Gastrocnemius medialis (tissue), 4 donors: ENCODE results near the gene SLC25A30. TPM values are rescaled to one million over a fixed set of nuclear protein-coding genes. Genes with fewer than 3 reads are reported as not detected.

Experiments
- ATAC-seq, 2 donors: fragments of 150-250 bp; one replicate each; pipeline ENCODE4 v1.9.1; 2016
- DNase-seq, 2 donors: peaks; one replicate each; pipeline ENCODE4 v3.0.0-alpha.2; 2019
- H3K27ac ChIP-seq, 4 donors: fragments of 200-600 bp; sonication (generic); 1 replicate in 1 of 4; 2 replicates in 3 of 4; pipeline ENCODE4 v1.5.1; 2016 to 2018; ENCODE audit warnings: mild to moderate bottlenecking in 2 of 4, moderate library complexity in 1 of 4
- H3K27me3 ChIP-seq, 3 donors: fragments of 200-600 bp; sonication (generic) in 2 of 3; 1 replicate in 1 of 3; 2 replicates in 2 of 3; pipeline versions ENCODE4 v1.5.1 to v1.6.0; 2016 to 2019; ENCODE audit warnings: mild to moderate bottlenecking in 1 of 3, moderate library complexity in 1 of 3
- H3K36me3 ChIP-seq, 2 donors: fragments of 200-600 bp; sonication (generic) in 1 of 2; one replicate each; pipeline ENCODE4 v1.5.1; 2017 to 2018
- H3K4me1 ChIP-seq, 2 donors: fragments of 200-600 bp; sonication (generic) in 1 of 2; one replicate each; pipeline ENCODE4 v1.5.1; 2016 to 2017; ENCODE audit warnings: mild to moderate bottlenecking in 2 of 2
- H3K4me3 ChIP-seq, 4 donors: fragments of 200-600 bp; sonication (generic) in 3 of 4; 1 replicate in 1 of 4; 2 replicates in 3 of 4; pipeline ENCODE4 v1.5.1; 2016 to 2019; ENCODE audit warnings: mild to moderate bottlenecking in 2 of 4
- H3K9me3 ChIP-seq, 3 donors: fragments of 200-600 bp; sonication (generic) in 2 of 3; 1 replicate in 1 of 3; 2 replicates in 2 of 3; pipeline ENCODE4 v1.5.1; 2016 to 2019
- POLR2A ChIP-seq, 2 donors: fragments of 450-650 bp; IDR thresholded peaks; one replicate each; pipeline ENCODE4 v1.6.1; 2017; ENCODE audit warnings: antibody characterized with exemption in 2 of 2, mild to moderate bottlenecking in 2 of 2, moderate library complexity in 2 of 2
- in situ Hi-C, 4 donors: fragments of 200-750 bp; cut with MboI; loops; one replicate each; pipeline versions ENCODE4 v1.15.0 to v1.8.0; 2017; ENCODE audit warnings: low sequenced_read_pairs in 4 of 4
- intact Hi-C: fragments of 100-400 bp; cut with DNase I; formaldehyde crosslinking; loops from one replicate; pipeline ENCODE4 v1.15.1; 2023; ENCODE audit warnings: low total_unique reads
- total RNA-seq, 4 donors: library from RNA; depleted of rRNA; stranded (reverse); fragments of >200 nt; gene quantifications; one replicate each; pipeline versions ENCODE4 v1.1.0 to v1.2.3, GENCODE V29; 2016
- TF ChIP-seq, protein P1 (sequence below), 5 experiments: fragments of 450-650 bp in 3 of 5; fragments of 200-600 bp in 2 of 5; sonication (generic) in 2 of 5; IDR thresholded peaks in 4 of 5; conservative IDR thresholded peaks in 1 of 5; 1 replicate in 4 of 5; 2 replicates in 1 of 5; pipeline ENCODE4 v1.5.1; 2016 to 2019; ENCODE audit warnings: antibody characterized with exemption in 5 of 5, mild to moderate bottlenecking in 3 of 5, moderate library complexity in 3 of 5

Gene SLC25A30
- total RNA-seq, 4 donors from 2014 or later = 4.2 to 27.1 (median 14.6) TPM

GRCh38 chr13:45410466-45410865, 7.7 kb downstream of the SLC25A30 start:
- TF ChIP-seq POLR2A (IDR thresholded peaks at IDR 0.05) = no peak
- TF ChIP-seq, protein P1, sequence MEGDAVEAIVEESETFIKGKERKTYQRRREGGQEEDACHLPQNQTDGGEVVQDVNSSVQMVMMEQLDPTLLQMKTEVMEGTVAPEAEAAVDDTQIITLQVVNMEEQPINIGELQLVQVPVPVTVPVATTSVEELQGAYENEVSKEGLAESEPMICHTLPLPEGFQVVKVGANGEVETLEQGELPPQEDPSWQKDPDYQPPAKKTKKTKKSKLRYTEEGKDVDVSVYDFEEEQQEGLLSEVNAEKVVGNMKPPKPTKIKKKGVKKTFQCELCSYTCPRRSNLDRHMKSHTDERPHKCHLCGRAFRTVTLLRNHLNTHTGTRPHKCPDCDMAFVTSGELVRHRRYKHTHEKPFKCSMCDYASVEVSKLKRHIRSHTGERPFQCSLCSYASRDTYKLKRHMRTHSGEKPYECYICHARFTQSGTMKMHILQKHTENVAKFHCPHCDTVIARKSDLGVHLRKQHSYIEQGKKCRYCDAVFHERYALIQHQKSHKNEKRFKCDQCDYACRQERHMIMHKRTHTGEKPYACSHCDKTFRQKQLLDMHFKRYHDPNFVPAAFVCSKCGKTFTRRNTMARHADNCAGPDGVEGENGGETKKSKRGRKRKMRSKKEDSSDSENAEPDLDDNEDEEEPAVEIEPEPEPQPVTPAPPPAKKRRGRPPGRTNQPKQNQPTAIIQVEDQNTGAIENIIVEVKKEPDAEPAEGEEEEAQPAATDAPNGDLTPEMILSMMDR (IDR thresholded peaks at IDR 0.05 in 4 of 5, conservative IDR thresholded peaks at IDR 0.05 in 1 of 5) = no peak
- H3K9me3 ChIP-seq = no peaks in the 10 kb centered on the region
- in situ Hi-C loops = no loop called here
- DNase-seq (no peak), ATAC-seq (no peak)
- H3K4me1 ChIP-seq = peaks cover 39 to 42% of the 10 kb centered on the region in 2 donors
- H3K4me3 ChIP-seq = no peak overlapping the region
- no peaks in the 10 kb centered on the region for H3K27me3 ChIP-seq
- peak overlapping the region in 3 of 4 donors; percentile 91 to 99 (median 93) for H3K27ac ChIP-seq
- intact Hi-C loops = no loop called here
- H3K36me3 ChIP-seq = peaks cover 0 to 35% of the 10 kb centered on the region in 2 donors

- no peaks in the 10 kb centered on the region for H3K9me3 ChIP-seq
- no peak for DNase-seq
- peaks cover 0 to 40% of the 10 kb centered on the region in 2 donors for H3K36me3 ChIP-seq
- no peaks in the 10 kb centered on the region for H3K27me3 ChIP-seq
- intact Hi-C loops = no loop called here
- H3K27ac ChIP-seq = peak overlapping the region in 2 of 4 donors; percentile 91 to 99
- peaks cover 34 to 38% of the 10 kb centered on the region in 2 donors for H3K4me1 ChIP-seq
- TF ChIP-seq, protein P1 (IDR thresholded peaks at IDR 0.05 in 4 of 5, conservative IDR thresholded peaks at IDR 0.05 in 1 of 5) = no peak
- TF ChIP-seq POLR2A (IDR thresholded peaks at IDR 0.05) = no peak
- in situ Hi-C loops = no loop called here
- ATAC-seq = no peak
- H3K4me3 ChIP-seq = no peak overlapping the region
These were observed 8.2 kb downstream of the SLC25A30 start for GRCh38 chr13:45410001-45410400.

- Histone ChIP-seq H3K36me3 (peaks cover 0 to 41% of the 10 kb centered on the region in 2 donors), H3K27ac (no peak overlapping the region), H3K4me3 (no peak overlapping the region), H3K27me3 (no peaks in the 10 kb centered on the region), H3K4me1 (peaks cover 20 to 27% of the 10 kb centered on the region in 2 donors), H3K9me3 (no peaks in the 10 kb centered on the region)
- ATAC-seq = no peak
- in situ Hi-C loops = no loop called here
- intact Hi-C loops = no loop called here
- TF ChIP-seq, protein P1 (IDR thresholded peaks at IDR 0.05 in 4 of 5, conservative IDR thresholded peaks at IDR 0.05 in 1 of 5) = no peak
- TF ChIP-seq POLR2A (IDR thresholded peaks at IDR 0.05) = no peak
- DNase-seq = no peak
These were observed 11.8 kb downstream of the SLC25A30 start for GRCh38 chr13:45406421-45406820.

- H3K27me3 ChIP-seq = no peaks in the 10 kb centered on the region
- peak in 1 of 2 donors; percentile 16 for ATAC-seq
- in situ Hi-C loops = no loop called here
- no peak for TF ChIP-seq POLR2A (IDR thresholded peaks at IDR 0.05)
- TF ChIP-seq, protein P1 (IDR thresholded peaks at IDR 0.05 in 4 of 5, conservative IDR thresholded peaks at IDR 0.05 in 1 of 5) = no peak
- H3K36me3 ChIP-seq = peaks cover 0 to 44% of the 10 kb centered on the region in 2 donors
- no peak overlapping the region for H3K4me3 ChIP-seq
- H3K4me1 ChIP-seq = peaks cover 25 to 26% of the 10 kb centered on the region in 2 donors
- H3K9me3 ChIP-seq = no peaks in the 10 kb centered on the region
- no peak for DNase-seq
- intact Hi-C loops = no loop called here
- H3K27ac ChIP-seq = peak overlapping the region; percentile 76 to 83 (median 78)
These were observed 15.1 kb downstream of the SLC25A30 start for GRCh38 chr13:45403081-45403480.

- in situ Hi-C loops = no loop called here
These were observed 15.5 kb downstream of the SLC25A30 start for GRCh38 chr13:45402641-45403040.

More at GRCh38 chr13:45402641-45403040, 15.5 kb downstream of the SLC25A30 start:
- peak; percentile 34 to 58 for DNase-seq
- no peaks in the 10 kb centered on the region for H3K9me3 ChIP-seq
- intact Hi-C loops = no loop called here
- peak overlapping the region; percentile 76 to 83 (median 78) for H3K27ac ChIP-seq
- peaks cover 25 to 26% of the 10 kb centered on the region in 2 donors for H3K4me1 ChIP-seq
- peaks cover 0 to 44% of the 10 kb centered on the region in 2 donors for H3K36me3 ChIP-seq
- no peak overlapping the region for H3K4me3 ChIP-seq
- H3K27me3 ChIP-seq = no peaks in the 10 kb centered on the region
- peak; percentile 92 to 96 for ATAC-seq
- TF ChIP-seq POLR2A (IDR thresholded peaks at IDR 0.05) = no peak
- TF ChIP-seq, protein P1 (IDR thresholded peaks at IDR 0.05 in 4 of 5, conservative IDR thresholded peaks at IDR 0.05 in 1 of 5) = no peak
